Measurements from ENCODE around the gene SMDT1. TPM values are rescaled to one million over a fixed set of nuclear protein-coding genes. Genes with fewer than 3 reads are reported as not detected.

The SMDT1 gene
- polyA plus RNA-seq, 1 donor from 2014 or later, result 42.8 TPM

- H3K36me3 ChIP-seq (ENCODE audit: insufficient read depth, low read length), result no peaks in the 10 kb centered on the region
- H3K4me3 ChIP-seq (ENCODE audit: low read length), result no peak within 1 kb of the TSS
- H3F3A ChIP-seq (ENCODE audit: insufficient read depth, low read length, poor library complexity, severe bottlenecking), result peaks cover 5% of the 10 kb centered on the region
- H3K9me2 ChIP-seq (ENCODE audit: insufficient read depth, low read length), result no peaks in the 10 kb centered on the region
- no peaks in the 10 kb centered on the region for H3K27me3 ChIP-seq (ENCODE audit: insufficient read depth, low read depth, low read length)
- H3K79me2 ChIP-seq (replicated peaks; ENCODE audit: insufficient read depth, low read length), result no peaks in the 10 kb centered on the region
- no peaks in the 10 kb centered on the region for H3K9me3 ChIP-seq (ENCODE audit: low read length)
- H3K27ac ChIP-seq (ENCODE audit: low read length), result no peak within 1 kb of the TSS
- H4K20me1 ChIP-seq (ENCODE audit: insufficient read depth), result no peaks in the 10 kb centered on the region
- TF ChIP-seq EZH2 (IDR thresholded peaks at IDR 0.05; ENCODE audit: borderline replicate concordance, insufficient read depth, low read length, poor library complexity, severe bottlenecking) (no peak), REST (IDR thresholded peaks at IDR 0.05; ENCODE audit: borderline replicate concordance) (no peak), EP300 (conservative IDR thresholded peaks at IDR 0.05; ENCODE audit: poor library complexity, severe bottlenecking) (no peak), POLR2AphosphoS5 (IDR thresholded peaks at IDR 0.05) (no peak), SMC3 (conservative IDR thresholded peaks at IDR 0.05; ENCODE audit: poor library complexity) (no peak), RAD21 (conservative IDR thresholded peaks at IDR 0.05) (no peak), TAF1 (IDR thresholded peaks at IDR 0.05; ENCODE audit: low read depth) (no peak), CTCF (IDR thresholded peaks at IDR 0.05; ENCODE audit: poor library complexity, severe bottlenecking) (no peak), MXI1 (conservative IDR thresholded peaks at IDR 0.05; ENCODE audit: poor library complexity, severe bottlenecking) (no peak)
- no peak within 1 kb of the TSS for H3K4me2 ChIP-seq (ENCODE audit: low read length)
- H3K9ac ChIP-seq (ENCODE audit: low read length), result no peak within 1 kb of the TSS
- no peak within 1 kb of the TSS for H2AFZ ChIP-seq (ENCODE audit: low read depth, low read length)
Measured at GRCh38 chr22:42074132-42074811, 5.2 kb upstream of the SMDT1 start, which contains the start of gene PHETA2. Gene PHETA2 (plus strand): TSS chr22:42074248. CDS start chr22:42077294, 3,046 bp downstream.

GRCh38 chr22:42074846-42075676 is 4.4 kb upstream of the SMDT1 start:
- Histone ChIP-seq H3K9ac (ENCODE audit: low read length) (no peak overlapping the region), H3F3A (ENCODE audit: insufficient read depth, low read length, poor library complexity, severe bottlenecking) (peaks cover 5% of the 10 kb centered on the region), H3K36me3 (ENCODE audit: insufficient read depth, low read length) (no peaks in the 10 kb centered on the region), H3K9me3 (ENCODE audit: low read length) (no peaks in the 10 kb centered on the region), H3K4me2 (ENCODE audit: low read length) (no peak overlapping the region), H4K20me1 (ENCODE audit: insufficient read depth) (no peaks in the 10 kb centered on the region), H3K4me3 (ENCODE audit: low read length) (no peak overlapping the region), H2AFZ (ENCODE audit: low read depth, low read length) (no peak overlapping the region), H3K27me3 (ENCODE audit: insufficient read depth, low read depth, low read length) (no peaks in the 10 kb centered on the region), H3K9me2 (ENCODE audit: insufficient read depth, low read length) (no peaks in the 10 kb centered on the region), H3K79me2 (replicated peaks; ENCODE audit: insufficient read depth, low read length) (peaks cover under 1% of the 10 kb centered on the region), H3K27ac (ENCODE audit: low read length) (no peak overlapping the region)
- no peak for TF ChIP-seq RAD21 (conservative IDR thresholded peaks at IDR 0.05)
- no peak for TF ChIP-seq EP300 (conservative IDR thresholded peaks at IDR 0.05; ENCODE audit: poor library complexity, severe bottlenecking)
- no peak for TF ChIP-seq REST (IDR thresholded peaks at IDR 0.05; ENCODE audit: borderline replicate concordance)
- no peak for TF ChIP-seq SMC3 (conservative IDR thresholded peaks at IDR 0.05; ENCODE audit: poor library complexity)
- TF ChIP-seq POLR2AphosphoS5 (IDR thresholded peaks at IDR 0.05), result no peak
- TF ChIP-seq EZH2 (IDR thresholded peaks at IDR 0.05; ENCODE audit: borderline replicate concordance, insufficient read depth, low read length, poor library complexity, severe bottlenecking), result no peak
